ENCODE results near the gene AP3B1.

DNA sequence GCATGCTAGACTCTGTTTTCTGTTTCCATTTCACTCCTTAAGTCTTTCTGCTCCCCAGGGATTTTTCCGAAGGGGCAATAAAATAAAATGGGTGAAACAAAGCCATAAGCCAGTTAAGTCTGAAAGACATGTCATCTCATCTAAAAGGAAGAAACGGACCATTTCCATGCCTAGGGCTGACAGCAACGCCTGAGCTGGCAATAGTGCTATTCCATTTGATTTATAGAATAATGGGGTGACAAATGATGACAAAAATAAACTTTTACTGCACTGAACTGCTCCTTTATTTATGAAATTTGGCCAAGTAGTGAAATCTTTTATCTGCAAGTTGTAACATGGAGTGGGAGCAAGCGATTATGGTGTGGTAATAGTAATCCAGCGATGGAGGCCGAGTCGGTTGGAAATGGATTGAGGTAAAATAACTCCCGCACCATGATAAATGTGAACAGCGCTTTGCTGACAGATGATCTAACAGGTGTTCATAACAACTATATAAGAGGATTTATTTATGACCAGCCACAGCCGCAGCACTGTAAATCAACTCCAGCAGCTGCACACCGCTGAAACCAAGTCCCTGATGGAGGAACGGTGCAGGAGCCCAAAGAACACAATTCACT lies 298.6 kb downstream of the AP3B1 start:
- no peak for TF ChIP-seq CTCF (IDR thresholded peaks at IDR 0.05)
- no peak for TF ChIP-seq POLR2A (IDR thresholded peaks at IDR 0.05)

Data from testis (tissue), 2 donors.